CD4-positive, alpha-beta T cell treated with Interferon gamma for 1 hour (primary cell): ENCODE measurements around the gene ACTL7A.

Experiments used
- DNase-seq: peaks from one replicate; pipeline ENCODE4 v3.0.0-alpha.2; 2020

The ACTL7A gene

DNA sequence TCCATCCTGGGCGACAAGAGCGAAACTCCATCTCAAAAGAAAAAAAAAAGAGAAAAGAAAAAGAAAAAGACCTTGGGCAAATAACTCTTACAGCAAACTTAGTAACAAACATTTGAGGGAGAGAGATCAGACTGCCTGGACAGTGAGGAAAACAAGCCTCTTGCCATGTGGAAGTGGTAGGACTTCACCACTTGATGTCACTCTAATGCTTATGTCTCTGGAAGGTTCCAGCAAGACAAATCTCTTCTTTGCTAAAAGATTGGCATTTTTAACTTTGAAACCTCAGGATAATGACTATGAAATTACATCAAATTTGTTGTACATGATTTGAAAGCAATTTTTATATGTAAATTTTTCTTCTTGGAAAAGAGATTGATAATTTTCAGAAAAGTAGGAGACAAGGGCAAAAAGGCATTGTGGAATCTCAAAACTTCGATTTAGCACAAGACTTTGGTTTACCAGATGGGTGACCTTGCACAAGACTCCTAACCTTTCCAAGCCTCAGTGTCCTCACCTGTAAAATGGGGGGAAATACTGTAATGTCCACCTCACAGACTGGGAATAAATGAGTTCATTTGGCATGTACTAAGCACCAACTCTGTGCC lies 11.7 kb upstream of the ACTL7A start:
- DNase-seq: no peak

- DNase-seq: no peak
Observed at GRCh38 chr9:108851138-108851537, 10.9 kb upstream of the ACTL7A start.

- no peak for DNase-seq
Observed at GRCh38 chr9:108852079-108852478, 10.0 kb upstream of the ACTL7A start.

GRCh38 chr9:108854094-108854493 lies 8.0 kb upstream of the ACTL7A start:
- no peak for DNase-seq

- DNase-seq: no peak
Observed at GRCh38 chr9:108854641-108855528, 7.2 kb upstream of the ACTL7A start.

DNA sequence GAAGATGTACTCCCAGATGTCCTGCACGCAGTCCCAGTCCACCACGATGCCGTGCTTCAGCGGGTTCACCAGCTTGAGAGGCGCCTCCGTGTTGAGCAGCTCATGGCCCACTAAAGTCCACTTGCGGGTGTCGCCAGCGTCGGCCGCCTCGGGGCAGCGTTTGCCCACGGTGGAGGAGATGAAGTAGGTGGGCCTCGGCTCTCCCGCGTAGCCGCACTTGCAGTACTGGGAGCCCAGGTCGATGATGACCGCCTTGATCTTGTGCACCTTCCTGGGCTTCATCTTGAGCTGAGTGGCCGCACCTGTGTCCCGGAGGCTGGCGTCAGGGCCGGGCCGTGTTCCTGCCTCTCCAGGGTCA lies 6.6 kb upstream of the ACTL7A start:
- no peak for DNase-seq

DNA sequence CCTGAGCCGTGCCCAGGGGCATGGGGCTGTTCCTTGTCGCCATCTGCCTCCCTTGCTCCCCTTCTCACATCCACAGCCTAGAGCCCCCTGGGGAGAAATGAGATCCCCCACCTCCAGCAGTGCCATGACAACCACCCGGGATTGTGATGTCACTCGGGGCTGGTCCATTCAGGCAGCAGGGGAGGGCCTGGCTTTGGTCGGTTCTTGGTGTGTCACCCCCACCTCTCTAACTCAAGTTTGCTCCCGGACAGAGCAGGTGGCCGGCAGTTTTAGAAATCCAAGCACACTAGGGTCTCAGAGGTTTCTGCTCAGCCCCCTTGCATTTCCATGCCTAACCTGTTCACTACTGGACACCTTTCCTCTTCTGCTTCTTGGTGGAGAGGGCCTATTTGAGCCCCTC lies 6.2 kb upstream of the ACTL7A start, which contains the start of gene ACTL7B:
Gene ACTL7B, minus strand, starts transcription at position 99 of the 400 bp plus-strand sequence. Its CDS starts 56 bp downstream, at position 43.
- no peak for DNase-seq

DNA sequence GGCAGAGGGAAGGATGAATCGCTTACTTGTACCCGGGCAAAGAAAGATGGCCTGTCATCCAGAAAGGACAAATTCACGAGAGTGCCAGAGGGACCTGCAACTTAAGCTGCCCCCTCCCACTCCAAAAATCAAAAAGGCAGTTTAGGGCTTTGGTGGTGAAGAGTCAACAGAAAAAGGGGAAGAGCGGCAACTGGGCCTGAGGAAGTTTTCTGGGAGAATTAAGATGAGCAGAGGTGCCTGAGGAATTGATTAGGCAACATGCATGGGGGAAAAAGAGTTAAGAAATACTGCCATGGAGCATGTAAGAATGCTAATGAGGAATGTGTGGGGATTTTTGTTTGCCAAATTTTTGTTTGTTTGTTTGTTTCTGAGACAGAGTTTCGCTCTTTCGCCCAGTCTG lies 4.5 kb upstream of the ACTL7A start:
- DNase-seq: no peak

DNA sequence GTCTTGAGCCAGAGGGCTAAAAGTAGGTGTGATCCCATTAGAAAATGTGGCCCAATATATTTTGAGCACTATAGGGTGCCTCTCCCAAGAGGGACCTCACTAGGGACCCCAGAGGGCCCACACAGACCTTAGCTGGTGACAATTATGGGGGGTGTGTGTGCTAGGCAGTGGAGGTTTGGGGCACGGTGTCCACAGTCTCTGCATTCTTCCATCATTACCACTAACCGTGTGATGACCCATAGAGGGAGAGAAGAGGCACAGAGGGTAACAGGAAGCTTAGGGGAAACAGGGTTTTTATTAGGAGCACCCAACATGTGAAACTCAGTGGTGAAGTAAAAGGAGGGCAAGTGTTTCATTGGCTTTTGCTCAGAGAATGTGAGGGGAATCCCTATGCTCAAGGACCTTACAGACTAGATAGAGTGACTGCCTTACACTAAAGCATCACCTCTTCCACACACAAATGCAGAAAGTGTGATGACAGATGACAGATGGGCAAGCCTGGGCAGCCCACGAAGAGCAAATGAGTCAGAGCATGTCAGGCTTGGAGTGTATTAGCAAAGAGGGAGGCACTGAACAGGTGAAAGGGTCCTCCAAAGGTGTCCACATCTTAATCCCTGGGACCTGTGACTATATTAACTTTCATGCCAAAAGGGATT lies 2.5 kb upstream of the ACTL7A start:
- no peak for DNase-seq

GRCh38 chr9:108860354-108860753 lies 1.7 kb upstream of the ACTL7A start:
- no peak for DNase-seq

DNA sequence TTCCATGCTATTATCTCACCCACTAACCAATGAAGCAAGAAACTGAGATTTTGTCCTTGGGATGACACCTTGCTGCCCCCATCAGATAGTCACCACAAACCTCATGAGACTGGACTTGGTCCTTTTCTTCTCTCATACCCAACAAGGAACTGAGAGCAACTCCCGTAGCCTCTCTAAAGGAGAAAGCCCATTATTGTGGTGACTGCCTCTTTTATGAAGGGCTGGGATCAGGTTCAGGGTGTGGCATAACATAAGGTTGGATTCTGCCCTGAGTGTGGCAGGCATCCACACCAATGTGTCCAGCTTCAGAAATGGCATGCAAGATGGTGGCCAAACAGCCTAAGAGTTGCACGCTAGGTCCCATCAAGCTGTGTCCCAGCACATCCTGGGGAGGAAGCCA lies 1.3 kb upstream of the ACTL7A start:
- no peak for DNase-seq

- no peak for DNase-seq
Observed at GRCh38 chr9:108861464-108861863, 602 bp upstream of the ACTL7A start.

- no peak for DNase-seq
Observed at GRCh38 chr9:108863891-108864290, 1.8 kb downstream of the ACTL7A start.

- DNase-seq: no peak
Observed at GRCh38 chr9:108864446-108864845, 2.4 kb downstream of the ACTL7A start.

- no peak for DNase-seq
Observed at GRCh38 chr9:108865037-108865436, 3.0 kb downstream of the ACTL7A start.

DNA sequence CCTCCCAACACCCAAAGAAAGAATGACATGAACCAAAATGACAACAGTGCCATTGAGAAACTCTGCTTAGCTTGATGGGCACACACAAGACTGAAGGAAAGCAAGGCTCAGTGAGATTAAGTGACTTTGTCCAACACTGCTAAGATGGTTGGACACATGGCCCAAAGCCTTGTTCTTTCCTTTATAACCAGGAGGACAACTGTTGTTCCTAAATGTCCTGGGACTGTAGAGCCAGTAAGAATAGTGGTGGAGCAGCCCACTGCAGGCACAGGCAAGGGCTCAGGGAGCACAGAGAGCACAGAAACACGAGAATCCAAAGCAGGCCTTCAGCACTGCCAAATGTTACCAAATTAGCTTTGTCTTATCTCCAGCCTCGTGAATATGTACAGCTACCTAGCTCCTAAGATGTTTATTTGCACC lies 3.9 kb downstream of the ACTL7A start:
- no peak for DNase-seq

GRCh38 chr9:108867116-108867515 lies 5.0 kb downstream of the ACTL7A start:
- no peak for DNase-seq

- DNase-seq: no peak
Observed at GRCh38 chr9:108867829-108868228, 5.8 kb downstream of the ACTL7A start.

DNA sequence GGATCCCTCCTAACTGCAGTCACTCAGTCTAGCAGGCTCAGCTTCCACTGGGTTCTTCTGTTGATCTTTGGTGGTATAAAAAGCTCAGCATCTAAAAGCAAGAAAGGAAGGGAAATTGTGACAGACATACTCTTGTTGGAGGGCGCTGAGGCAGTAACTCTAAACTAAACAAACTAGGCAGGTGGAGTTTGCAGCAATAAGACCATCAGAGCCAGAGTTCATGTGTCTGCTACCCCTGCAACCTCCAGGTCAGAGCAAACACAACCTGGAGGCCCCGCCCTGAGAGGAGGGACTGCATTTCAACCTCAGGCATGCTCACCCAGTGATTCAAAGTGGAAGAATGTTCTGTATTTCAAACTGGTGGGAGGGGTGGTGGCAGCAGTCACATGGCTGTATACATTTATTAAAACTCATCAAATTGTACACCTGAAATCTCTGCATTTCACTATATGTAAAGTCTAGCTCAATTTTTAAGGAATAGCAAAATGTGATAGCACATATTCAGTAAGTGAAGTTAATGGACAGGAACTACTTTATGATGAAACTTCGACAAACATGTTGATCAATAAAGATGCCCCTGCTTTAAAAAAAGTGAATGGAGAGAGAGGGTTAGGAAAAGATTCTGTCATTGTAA lies 7.1 kb downstream of the ACTL7A start:
- DNase-seq: no peak

GRCh38 chr9:108874058-108874788 lies 12.2 kb downstream of the ACTL7A start:
- no peak for DNase-seq

DNA sequence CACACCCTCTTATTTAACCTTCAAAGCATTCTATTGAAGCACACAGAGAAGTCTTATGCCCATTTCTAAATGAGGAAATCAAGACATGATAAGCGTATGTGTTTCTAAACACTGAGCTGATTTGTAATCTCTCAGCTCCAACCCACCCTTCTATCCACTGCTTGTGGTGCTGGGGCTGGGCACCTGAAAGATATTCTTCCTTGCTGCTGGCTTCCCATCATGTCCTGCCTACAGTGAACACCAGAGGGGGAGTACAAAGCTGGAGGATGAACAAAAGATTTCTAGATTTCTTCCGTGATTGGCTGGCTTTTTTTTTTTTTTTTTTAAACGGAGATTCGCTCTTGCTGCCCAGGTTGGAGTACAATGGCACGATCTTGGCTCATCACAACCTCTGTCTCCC lies 14.4 kb downstream of the ACTL7A start:
- no peak for DNase-seq

DNA sequence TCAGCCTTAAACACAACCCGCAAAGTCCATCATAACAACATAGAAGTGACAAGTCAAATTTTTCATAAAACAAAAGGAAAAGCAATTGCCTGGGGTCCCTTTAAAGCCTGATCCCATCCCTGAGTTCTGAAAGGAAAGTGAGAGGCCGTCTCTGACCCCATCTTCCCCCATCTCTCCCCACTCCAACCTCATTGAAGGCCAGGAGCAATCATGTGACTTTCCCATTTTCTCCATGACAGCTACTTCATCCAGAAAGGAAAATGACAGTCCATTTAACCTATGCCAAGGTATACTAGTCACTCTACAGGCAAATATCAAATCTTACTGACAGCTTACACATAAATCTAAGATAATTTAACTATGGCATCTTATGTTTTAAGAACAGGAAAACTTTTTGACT lies 15.5 kb downstream of the ACTL7A start:
- DNase-seq: no peak
